ENCODE data around the gene AUTS2.

GRCh38 chr7:69683002-69683401 lies 84.7 kb downstream of the AUTS2 start:
- TF ChIP-seq HOXA7 (CRISPR knock-in tag; IDR thresholded peaks at IDR 0.05; ENCODE audit: borderline replicate concordance) = no peak
- no peak for TF ChIP-seq ZNF558 (tag by site-specific recombination; IDR thresholded peaks at IDR 0.05)
- TF ChIP-seq, protein P1, sequence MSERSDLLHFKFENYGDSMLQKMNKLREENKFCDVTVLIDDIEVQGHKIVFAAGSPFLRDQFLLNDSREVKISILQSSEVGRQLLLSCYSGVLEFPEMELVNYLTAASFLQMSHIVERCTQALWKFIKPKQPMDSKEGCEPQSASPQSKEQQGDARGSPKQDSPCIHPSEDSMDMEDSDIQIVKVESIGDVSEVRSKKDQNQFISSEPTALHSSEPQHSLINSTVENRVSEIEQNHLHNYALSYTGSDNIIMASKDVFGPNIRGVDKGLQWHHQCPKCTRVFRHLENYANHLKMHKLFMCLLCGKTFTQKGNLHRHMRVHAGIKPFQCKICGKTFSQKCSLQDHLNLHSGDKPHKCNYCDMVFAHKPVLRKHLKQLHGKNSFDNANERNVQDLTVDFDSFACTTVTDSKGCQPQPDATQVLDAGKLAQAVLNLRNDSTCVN (tag by site-specific recombination; optimal IDR thresholded peaks at IDR 0.05) = no peak
- TF ChIP-seq, protein P2, sequence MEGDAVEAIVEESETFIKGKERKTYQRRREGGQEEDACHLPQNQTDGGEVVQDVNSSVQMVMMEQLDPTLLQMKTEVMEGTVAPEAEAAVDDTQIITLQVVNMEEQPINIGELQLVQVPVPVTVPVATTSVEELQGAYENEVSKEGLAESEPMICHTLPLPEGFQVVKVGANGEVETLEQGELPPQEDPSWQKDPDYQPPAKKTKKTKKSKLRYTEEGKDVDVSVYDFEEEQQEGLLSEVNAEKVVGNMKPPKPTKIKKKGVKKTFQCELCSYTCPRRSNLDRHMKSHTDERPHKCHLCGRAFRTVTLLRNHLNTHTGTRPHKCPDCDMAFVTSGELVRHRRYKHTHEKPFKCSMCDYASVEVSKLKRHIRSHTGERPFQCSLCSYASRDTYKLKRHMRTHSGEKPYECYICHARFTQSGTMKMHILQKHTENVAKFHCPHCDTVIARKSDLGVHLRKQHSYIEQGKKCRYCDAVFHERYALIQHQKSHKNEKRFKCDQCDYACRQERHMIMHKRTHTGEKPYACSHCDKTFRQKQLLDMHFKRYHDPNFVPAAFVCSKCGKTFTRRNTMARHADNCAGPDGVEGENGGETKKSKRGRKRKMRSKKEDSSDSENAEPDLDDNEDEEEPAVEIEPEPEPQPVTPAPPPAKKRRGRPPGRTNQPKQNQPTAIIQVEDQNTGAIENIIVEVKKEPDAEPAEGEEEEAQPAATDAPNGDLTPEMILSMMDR (tag by site-specific recombination; IDR thresholded peaks at IDR 0.05) = no peak
- TF ChIP-seq SCRT2 (tag by site-specific recombination; IDR thresholded peaks at IDR 0.05) = no peak
- no peak for TF ChIP-seq MEIS1 (CRISPR knock-in tag; IDR thresholded peaks at IDR 0.05; ENCODE audit: borderline replicate concordance)
- no peak for TF ChIP-seq GLI4 (tag by site-specific recombination; IDR thresholded peaks at IDR 0.05)
- no peak for TF ChIP-seq ELK4 (IDR thresholded peaks at IDR 0.05; ENCODE audit: borderline replicate concordance, low read depth, low read length)
- no peak for TF ChIP-seq YY1 (tag by site-specific recombination; IDR thresholded peaks at IDR 0.05)
- TF ChIP-seq ZNF776 (tag by site-specific recombination; IDR thresholded peaks at IDR 0.05; ENCODE audit: borderline replicate concordance) = no peak
- TF ChIP-seq, protein P3, sequence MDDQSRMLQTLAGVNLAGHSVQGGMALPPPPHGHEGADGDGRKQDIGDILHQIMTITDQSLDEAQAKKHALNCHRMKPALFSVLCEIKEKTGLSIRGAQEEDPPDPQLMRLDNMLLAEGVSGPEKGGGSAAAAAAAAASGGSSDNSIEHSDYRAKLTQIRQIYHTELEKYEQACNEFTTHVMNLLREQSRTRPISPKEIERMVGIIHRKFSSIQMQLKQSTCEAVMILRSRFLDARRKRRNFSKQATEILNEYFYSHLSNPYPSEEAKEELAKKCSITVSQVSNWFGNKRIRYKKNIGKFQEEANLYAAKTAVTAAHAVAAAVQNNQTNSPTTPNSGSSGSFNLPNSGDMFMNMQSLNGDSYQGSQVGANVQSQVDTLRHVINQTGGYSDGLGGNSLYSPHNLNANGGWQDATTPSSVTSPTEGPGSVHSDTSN (CRISPR knock-in tag; IDR thresholded peaks at IDR 0.05) = no peak
